Measurements from ENCODE around the gene TMEM132C. TPM values are rescaled to one million over a fixed set of nuclear protein-coding genes. Genes with fewer than 3 reads are reported as not detected.

The TMEM132C gene
- total and polyA plus RNA-seq, 2 of the 4 experiments (the other 2 are of a cell fraction): not detected

- Histone ChIP-seq H4K8ac (ENCODE audit: low read depth in 2 of 2, low read length in 2 of 2) (no peak overlapping the region), H2AK9ac (replicated peaks; ENCODE audit: low read depth, low read length, poor library complexity) (no peak overlapping the region), H3K4ac (ENCODE audit: low read depth, low read length) (no peak overlapping the region), H2BK120ac (ENCODE audit: low read depth, low read length) (no peak overlapping the region), H3K4me2 (ENCODE audit: low read depth, low read length) (no peak overlapping the region), H4K5ac (ENCODE audit: low read depth, low read length) (no peak overlapping the region), H3K9ac (ENCODE audit: low read depth, low read length) (no peak overlapping the region), H3K23ac (ENCODE audit: low read depth, low read length) (no peak overlapping the region), H3K4me1 (ENCODE audit: control insufficient read depth, insufficient read depth, low read length) (no peaks in the 10 kb centered on the region), H2AK5ac (ENCODE audit: low read depth, low read length) (no peak overlapping the region), H4K20me1 (ENCODE audit: insufficient read depth, low read length) (no peaks in the 10 kb centered on the region), H4K91ac (ENCODE audit: insufficient read depth, low read depth, low read length) (no peak overlapping the region), H3K14ac (replicated peaks; ENCODE audit: low read depth, low read length) (no peak overlapping the region), H3K9me3 (ENCODE audit: control insufficient read depth, insufficient read depth, low read length) (peaks cover 9% of the 10 kb centered on the region), H3K27me3 (ENCODE audit: control insufficient read depth, insufficient read depth, low read length) (no peaks in the 10 kb centered on the region), H2BK15ac (ENCODE audit: low read depth, low read length) (no peak overlapping the region), H3K9me1 (ENCODE audit: insufficient read depth, low read length) (no peaks in the 10 kb centered on the region), H3K56ac (ENCODE audit: extremely low read depth, insufficient read depth, low read length) (no peak overlapping the region), H2BK5ac (ENCODE audit: low read depth, low read length, poor library complexity, severe bottlenecking) (no peak overlapping the region), H3K79me1 (ENCODE audit: low read depth in 1 of 2, low read length in 2 of 2) (no peaks in the 10 kb centered on the region), H3K36me3 (ENCODE audit: control insufficient read depth, insufficient read depth, low read length) (no peaks in the 10 kb centered on the region), H2BK20ac (ENCODE audit: low read depth, low read length) (no peak overlapping the region), H2AFZ (replicated peaks; ENCODE audit: low read length, poor library complexity) (peak overlapping the region; percentile 49), H3K4me3 (ENCODE audit: insufficient read depth, low read depth, low read length) (no peak overlapping the region), H3K27ac (ENCODE audit: insufficient read depth, low read length) (no peak overlapping the region), H3K18ac (ENCODE audit: low read depth, low read length) (no peak overlapping the region)
- ChIA-PET POLR2A (ENCODE audit: unreplicated experiment) (no interaction called here), CTCF (no interaction called here)
- no TSS peak for BruUV-seq (replicated peaks)
- DNase-seq (no peak), ATAC-seq (ENCODE audit: low read depth) (no peak)
- no CpG with 5 or more reads among the region's 3 CpGs for WGBS, 2 experiments (ENCODE audit: extremely low coverage in 2 of 2, insufficient read length in 1 of 2)
- TF ChIP-seq SMC3 (IDR thresholded peaks at IDR 0.05; ENCODE audit: low read depth, low read length) (no peak), ELK1 (IDR thresholded peaks at IDR 0.05; ENCODE audit: borderline replicate concordance, low read depth, low read length) (no peak), MAFK (IDR thresholded peaks at IDR 0.05; ENCODE audit: low read depth, low read length) (no peak), RCOR1 (IDR thresholded peaks at IDR 0.05; ENCODE audit: insufficient replicate concordance, low read length) (no peak), USF2 (IDR thresholded peaks at IDR 0.05; ENCODE audit: low read depth, low read length) (no peak), POLR2A (IDR thresholded peaks at IDR 0.05; ENCODE audit: low read depth, low read length) (no peak), FOS (IDR thresholded peaks at IDR 0.05; ENCODE audit: low read depth, low read length) (no peak), CEBPB (IDR thresholded peaks at IDR 0.05; ENCODE audit: low read depth, low read length) (no peak), CHD1 (IDR thresholded peaks at IDR 0.05; ENCODE audit: low read depth, low read length) (no peak), MAZ (IDR thresholded peaks at IDR 0.05; ENCODE audit: borderline replicate concordance, low read depth, low read length) (no peak), RAD21 (IDR thresholded peaks at IDR 0.05; ENCODE audit: low read length) (no peak), RFX5 (IDR thresholded peaks at IDR 0.05; ENCODE audit: low read depth, low read length) (no peak), NFE2L2 (IDR thresholded peaks at IDR 0.05; ENCODE audit: low read depth, low read length) (no peak), BHLHE40 (IDR thresholded peaks at IDR 0.05; ENCODE audit: low read depth, low read length) (no peak), MXI1 (IDR thresholded peaks at IDR 0.05; ENCODE audit: borderline replicate concordance, low read depth, low read length) (no peak), CTCF (conservative IDR thresholded peaks at IDR 0.05; ENCODE audit: low read depth, low read length) (no peak)
- dilution Hi-C loops (cut with HindIII; ENCODE audit: low sequenced_read_pairs, unreplicated experiment): no loop called here
- intact Hi-C loops (cut with micrococcal nuclease): no loop called here
- in situ Hi-C loops (cut with MboI; ENCODE audit: low sequenced_read_pairs): no loop called here
Observed at GRCh38 chr12:128737292-128737966, 470.5 kb downstream of the TMEM132C start.

Measured in IMR-90 (cell line).